Pancreas (tissue), 10 donors: Measurements from ENCODE around the gene IRAK2. TPM values are rescaled to one million over a fixed set of nuclear protein-coding genes. Genes with fewer than 3 reads are reported as not detected.

Experiments
- ATAC-seq, 4 donors: fragments of 200-7000 bp; cut with Tn5 transposase; one replicate each; pipeline versions ENCODE4 v1.8.0 to v1.9.1; 2020; ENCODE audit warnings: mild to moderate bottlenecking in 4 of 4, moderate library complexity in 4 of 4
- DNase-seq, 6 donors: peaks; one replicate each; pipeline ENCODE4 v3.0.0-alpha.2; 2020
- FAIRE-seq: peaks from 2 replicates; lab custom pipeline; 2012; peaks lifted over from hg19 to GRCh38; lab: Jason Lieb, UNC
- H3K27ac ChIP-seq, 4 donors: fragments of 200-600 bp; sonication (generic); 1 replicate in 3 of 4; 2 replicates in 1 of 4; pipeline versions ENCODE4 v1.5.0 to v1.8.0; 2020
- H3K27me3 ChIP-seq, 4 donors: fragments of 200-600 bp; one replicate each; pipeline ENCODE4 v1.8.0; 2021
- H3K36me3 ChIP-seq, 3 donors: fragments of 200-600 bp; sonication (generic) in 1 of 3; one replicate each; pipeline versions ENCODE4 v1.5.0 to v1.8.0; 2020 to 2021
- H3K4me1 ChIP-seq, 3 donors: fragments of 200-600 bp; one replicate each; pipeline ENCODE4 v1.8.0; 2021
- H3K4me3 ChIP-seq, 4 donors: fragments of 200-600 bp; sonication (generic) in 2 of 4; one replicate each; pipeline versions ENCODE4 v1.5.0 to v1.8.0; 2020 to 2021
- H3K9me3 ChIP-seq, 4 donors: fragments of 200-600 bp; one replicate each; pipeline ENCODE4 v1.8.0; 2021
- WGBS, 2 donors: extraction: QIAGEN DNeasy Blood & Tissue Kit; methylation state at CpG; one replicate each; pipeline ENCODE4 v1.1.7; 2013; 5-methylcytosine and 5-hydroxymethylcytosine counted together
- intact Hi-C, 3 donors: fragments of 100-400 bp; cut with DNase I; formaldehyde crosslinking; loops; one replicate each; pipeline versions ENCODE4 v1.11.1 to v1.14.2; 2022
- polyA plus RNA-seq, 2 donors: library from polyadenylated mRNA; stranded (reverse); fragments of 200-250 nt; gene quantifications; one replicate each; pipeline ENCODE4 v1.2.3, GENCODE V29; 2013
- total RNA-seq, 6 donors: library from RNA; stranded (reverse); fragmentation: NEBNext Ultra II Directional in 4 of 6; extraction: Animal tissue kit (Norgen Biotek cat#: 25700) in 4 of 6; gene quantifications; one replicate each; pipeline versions ENCODE4 v1.2.1 to v1.2.4, GENCODE V29; 2021 to 2023
- TF ChIP-seq, protein P1 (sequence below), 4 donors: fragments of 200-600 bp; sonication (generic) in 3 of 4; IDR thresholded peaks; one replicate each; pipeline versions ENCODE4 v1.5.0 to v1.8.0; 2021; ENCODE audit warnings: antibody characterized with exemption in 4 of 4
- donor health status: healthy with polysubstance abuse.
- donor health status: DM: no; HTN: no; CAD: no; lungs with moderate emphysema.
- donor health status: DM: no; HTN: no; CAD: no.
- donor health status: control.
- donor health status: control.
- donor health status: Bipolar disorder and iron deficiency.
- donor health status: DM: yes; HTN: yes; CAD: no.
- donor health status: DM: no; HTN: no; CAD: no.
- donor health status: DM: no; HTN: no; CAD: no.
- donor health status: DM: yes; HTN: yes; CAD: no.

Gene IRAK2
- total and polyA plus RNA-seq, 8 donors = 0.74 to 5.4 (median 1.2) TPM

GRCh38 chr3:10274601-10275000, 109.9 kb downstream of the IRAK2 start:
- intact Hi-C loops = no loop called here
- peaks cover 0 to 36% (median 2%) of the 10 kb centered on the region in 3 donors for H3K36me3 ChIP-seq
- H3K9me3 ChIP-seq = no peaks in the 10 kb centered on the region
- H3K27me3 ChIP-seq = no peaks in the 10 kb centered on the region
- WGBS, 2 donors = 26 to 37% methylated on average over 1 of the region's 1 CpG
- peak overlapping the region in 3 of 4 donors; percentile 43 to 69 (median 56) for H3K27ac ChIP-seq
- no peak for DNase-seq
- no peak for FAIRE-seq
- no peak overlapping the region for H3K4me3 ChIP-seq
- H3K4me1 ChIP-seq = peaks cover 12 to 24% (median 22%) of the 10 kb centered on the region in 3 donors
- peak; percentile 80 to 87 (median 81) for ATAC-seq
- TF ChIP-seq, protein P1, sequence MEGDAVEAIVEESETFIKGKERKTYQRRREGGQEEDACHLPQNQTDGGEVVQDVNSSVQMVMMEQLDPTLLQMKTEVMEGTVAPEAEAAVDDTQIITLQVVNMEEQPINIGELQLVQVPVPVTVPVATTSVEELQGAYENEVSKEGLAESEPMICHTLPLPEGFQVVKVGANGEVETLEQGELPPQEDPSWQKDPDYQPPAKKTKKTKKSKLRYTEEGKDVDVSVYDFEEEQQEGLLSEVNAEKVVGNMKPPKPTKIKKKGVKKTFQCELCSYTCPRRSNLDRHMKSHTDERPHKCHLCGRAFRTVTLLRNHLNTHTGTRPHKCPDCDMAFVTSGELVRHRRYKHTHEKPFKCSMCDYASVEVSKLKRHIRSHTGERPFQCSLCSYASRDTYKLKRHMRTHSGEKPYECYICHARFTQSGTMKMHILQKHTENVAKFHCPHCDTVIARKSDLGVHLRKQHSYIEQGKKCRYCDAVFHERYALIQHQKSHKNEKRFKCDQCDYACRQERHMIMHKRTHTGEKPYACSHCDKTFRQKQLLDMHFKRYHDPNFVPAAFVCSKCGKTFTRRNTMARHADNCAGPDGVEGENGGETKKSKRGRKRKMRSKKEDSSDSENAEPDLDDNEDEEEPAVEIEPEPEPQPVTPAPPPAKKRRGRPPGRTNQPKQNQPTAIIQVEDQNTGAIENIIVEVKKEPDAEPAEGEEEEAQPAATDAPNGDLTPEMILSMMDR (IDR thresholded peaks at IDR 0.05) = no peak

DNA sequence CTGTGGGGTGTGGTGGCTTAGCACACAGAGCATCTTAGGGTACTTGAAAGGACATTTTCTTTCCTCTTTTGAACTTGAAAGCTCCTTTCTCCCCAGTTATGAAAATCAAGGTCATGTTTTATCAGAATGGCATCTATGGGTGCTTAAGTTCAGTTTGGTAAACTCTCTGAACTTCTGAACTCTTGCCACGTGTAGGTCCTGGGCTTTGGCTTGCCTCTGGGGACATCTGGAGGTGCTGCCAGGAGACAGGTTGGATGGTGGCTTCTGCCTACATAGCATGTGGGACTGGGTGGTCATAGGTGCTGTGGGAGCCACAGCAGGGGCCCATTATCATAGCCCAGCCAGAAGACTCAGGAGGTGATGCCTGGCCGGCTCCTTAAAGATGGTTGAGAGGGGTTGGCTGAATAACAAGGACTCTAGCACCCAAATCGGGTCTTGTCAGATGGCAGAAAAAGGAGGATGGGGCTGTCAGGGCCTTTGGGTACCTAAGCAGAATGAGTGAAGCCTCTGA, 112.5 kb downstream of the IRAK2 start:
- Histone ChIP-seq H3K4me3 (no peak overlapping the region), H3K4me1 (peaks cover 12 to 24% (median 22%) of the 10 kb centered on the region in 3 donors), H3K27me3 (no peaks in the 10 kb centered on the region), H3K36me3 (peaks cover 0 to 31% (median 2%) of the 10 kb centered on the region in 3 donors), H3K9me3 (no peaks in the 10 kb centered on the region), H3K27ac (no peak overlapping the region)
- DNase-seq = no peak
- intact Hi-C loops = no loop called here
- no peak for FAIRE-seq
- WGBS, 2 donors = 70 to 78% methylated on average over 3 of the region's 3 CpGs
- ATAC-seq = no peak
- TF ChIP-seq, protein P1 (IDR thresholded peaks at IDR 0.05) = no peak

DNA sequence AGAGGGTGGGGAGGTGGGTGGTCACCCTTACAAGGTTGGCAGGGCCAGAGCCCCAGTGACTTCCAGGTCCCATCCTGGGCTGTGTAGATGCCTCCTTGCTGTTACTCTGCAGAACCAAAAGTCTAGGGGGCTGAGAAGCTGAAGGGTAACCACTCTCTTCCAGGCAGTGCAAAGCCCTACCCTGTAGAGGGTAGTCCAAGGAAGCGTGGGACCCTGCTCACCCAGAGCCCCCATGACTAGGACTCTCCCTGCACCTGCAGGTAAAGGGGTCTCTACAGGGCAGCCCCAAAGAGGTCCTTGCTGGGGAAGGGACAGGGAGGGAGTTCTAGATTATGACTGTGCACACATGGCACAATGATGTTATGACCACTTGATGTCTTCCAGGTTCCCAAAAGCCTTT, 113.8 kb downstream of the IRAK2 start:
- intact Hi-C loops = no loop called here
- H3K9me3 ChIP-seq = no peaks in the 10 kb centered on the region
- H3K36me3 ChIP-seq = peaks cover 0 to 30% (median 2%) of the 10 kb centered on the region in 3 donors
- 88 to 95% methylated on average over 1 of the region's 1 CpG for WGBS, 2 donors
- H3K4me3 ChIP-seq = no peak overlapping the region
- no peaks in the 10 kb centered on the region for H3K27me3 ChIP-seq
- DNase-seq (no peak), FAIRE-seq (no peak), ATAC-seq (no peak)
- TF ChIP-seq, protein P1 (IDR thresholded peaks at IDR 0.05) = no peak
- peaks cover 12 to 20% (median 16%) of the 10 kb centered on the region in 3 donors for H3K4me1 ChIP-seq
- no peak overlapping the region for H3K27ac ChIP-seq

DNA sequence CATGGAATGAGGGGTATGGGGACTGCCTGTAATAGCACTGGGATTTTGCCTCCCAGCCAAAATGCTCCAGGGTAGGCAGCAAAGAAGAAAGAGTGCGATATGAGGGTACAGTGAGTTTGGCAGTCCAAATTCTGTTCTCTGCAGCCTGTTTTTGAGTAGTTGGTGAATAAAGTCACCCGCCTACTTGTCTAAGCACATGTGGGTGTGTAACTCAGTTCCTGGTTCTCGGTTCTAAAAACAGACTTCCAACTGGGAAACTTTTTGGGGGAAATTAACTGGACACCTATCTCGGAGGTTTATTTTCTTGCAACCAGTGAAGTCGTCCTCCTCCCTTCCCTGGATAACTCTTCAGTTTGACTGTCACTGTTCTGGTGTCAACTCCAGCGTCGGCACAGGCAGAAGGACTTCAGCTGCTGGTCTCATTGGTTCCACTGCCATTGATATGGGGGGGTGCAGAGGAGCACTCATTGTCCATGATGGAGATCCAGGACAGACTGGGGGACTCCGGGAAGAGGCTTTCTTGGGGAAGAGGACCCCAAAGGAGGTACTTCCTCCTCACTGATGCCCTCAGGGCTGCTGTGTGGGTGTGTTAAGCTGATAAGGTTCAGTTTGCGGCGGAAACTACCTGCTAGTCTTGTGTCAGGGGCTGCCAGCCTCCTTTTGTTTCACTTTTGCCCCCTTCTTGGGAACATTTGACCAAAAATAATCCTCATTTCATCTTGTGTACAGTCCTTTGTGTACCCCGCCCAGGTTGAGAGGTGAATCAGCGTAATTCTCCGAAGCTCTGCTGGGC, 114.9 kb downstream of the IRAK2 start:
- no peak for DNase-seq
- no peaks in the 10 kb centered on the region for H3K27me3 ChIP-seq
- no peak overlapping the region for H3K4me3 ChIP-seq
- no peak for FAIRE-seq
- H3K4me1 ChIP-seq = peaks cover 5 to 9% (median 7%) of the 10 kb centered on the region in 3 donors
- TF ChIP-seq, protein P1 (IDR thresholded peaks at IDR 0.05) = no peak
- intact Hi-C loops = no loop called here
- peaks cover 0 to 30% (median 2%) of the 10 kb centered on the region in 3 donors for H3K36me3 ChIP-seq
- H3K9me3 ChIP-seq = no peaks in the 10 kb centered on the region
- H3K27ac ChIP-seq = no peak overlapping the region
- no peak for ATAC-seq
- WGBS, 2 donors = 90 to 96% methylated on average over 13 of the region's 13 CpGs

DNA sequence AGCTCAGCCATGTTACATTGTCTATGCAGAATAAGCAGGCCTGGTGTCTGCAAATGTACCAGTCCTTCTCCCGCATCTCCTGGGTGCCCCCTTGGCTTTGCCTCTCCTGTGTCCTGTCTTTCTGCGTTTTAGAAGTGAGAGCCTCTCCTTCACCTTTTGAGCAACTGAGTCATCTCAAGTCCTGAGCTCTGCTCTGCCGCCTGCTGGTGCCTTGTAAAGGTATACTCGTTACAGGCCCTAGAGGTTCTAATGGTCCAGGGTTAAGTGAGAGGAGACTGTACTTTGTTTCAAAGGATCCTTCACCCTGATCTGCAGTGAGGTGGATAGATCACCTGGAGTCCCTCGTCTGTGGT, 115.4 kb downstream of the IRAK2 start:
- Histone ChIP-seq H3K4me3 (no peak overlapping the region), H3K4me1 (peaks cover under 1 to 7% (median 5%) of the 10 kb centered on the region in 3 donors), H3K36me3 (peaks cover 0 to 30% (median 2%) of the 10 kb centered on the region in 3 donors), H3K27me3 (no peaks in the 10 kb centered on the region), H3K9me3 (no peaks in the 10 kb centered on the region), H3K27ac (no peak overlapping the region)
- ATAC-seq = no peak
- intact Hi-C loops = no loop called here
- TF ChIP-seq, protein P1 (IDR thresholded peaks at IDR 0.05) = no peak
- WGBS, 2 donors = 85 to 88% methylated on average over 5 of the region's 5 CpGs
- DNase-seq = no peak
- no peak for FAIRE-seq
